Spleen (tissue), 7 donors: ENCODE results near the gene CD9.

Experiments used
- POLR2A ChIP-seq, 3 donors: fragments of 450-650 bp; IDR thresholded peaks; one replicate each; pipeline ENCODE4 v1.5.1; 2017; ENCODE audit warnings: antibody characterized with exemption in 3 of 3, mild to moderate bottlenecking in 1 of 3
- TF ChIP-seq, protein P1 (sequence below), 11 experiments: fragments of 200-600 bp in 7 of 11; fragments of 450-650 bp in 4 of 11; sonication (generic) in 4 of 11; IDR thresholded peaks in 8 of 11; conservative IDR thresholded peaks in 3 of 11; 1 replicate in 7 of 11; 2 replicates in 4 of 11; pipeline versions ENCODE4 v1.4.0 to v1.8.0; 2016 to 2021; ENCODE audit warnings: antibody characterized with exemption in 11 of 11, inconsistent platforms in 4 of 11, mild to moderate bottlenecking in 1 of 11
- donor health status: DM: no; HTN: no; CAD: no; lungs with moderate emphysema.
- donor health status: DM: no; HTN: no; CAD: no.
- donor health status: DM: no; HTN: no; CAD: no.

DNA sequence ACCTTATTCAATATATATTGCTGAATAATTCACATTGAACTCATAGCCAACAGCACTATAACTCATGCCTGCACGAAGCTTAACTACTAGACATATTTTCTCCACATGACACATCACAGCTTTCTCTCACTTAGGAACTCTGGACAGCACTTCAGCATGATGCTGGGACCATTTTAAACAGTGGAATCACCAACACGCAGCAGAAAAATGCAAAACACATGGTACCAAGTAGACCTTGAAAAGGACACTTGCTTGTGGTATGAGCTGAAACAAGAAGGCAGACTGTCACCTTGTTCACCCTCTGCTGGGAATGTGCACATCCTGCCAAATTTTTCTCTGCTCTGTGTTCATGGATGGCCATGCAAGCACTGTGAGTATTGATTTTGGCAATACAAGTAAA, 34.8 kb upstream of the CD9 start:
- TF ChIP-seq, protein P1, sequence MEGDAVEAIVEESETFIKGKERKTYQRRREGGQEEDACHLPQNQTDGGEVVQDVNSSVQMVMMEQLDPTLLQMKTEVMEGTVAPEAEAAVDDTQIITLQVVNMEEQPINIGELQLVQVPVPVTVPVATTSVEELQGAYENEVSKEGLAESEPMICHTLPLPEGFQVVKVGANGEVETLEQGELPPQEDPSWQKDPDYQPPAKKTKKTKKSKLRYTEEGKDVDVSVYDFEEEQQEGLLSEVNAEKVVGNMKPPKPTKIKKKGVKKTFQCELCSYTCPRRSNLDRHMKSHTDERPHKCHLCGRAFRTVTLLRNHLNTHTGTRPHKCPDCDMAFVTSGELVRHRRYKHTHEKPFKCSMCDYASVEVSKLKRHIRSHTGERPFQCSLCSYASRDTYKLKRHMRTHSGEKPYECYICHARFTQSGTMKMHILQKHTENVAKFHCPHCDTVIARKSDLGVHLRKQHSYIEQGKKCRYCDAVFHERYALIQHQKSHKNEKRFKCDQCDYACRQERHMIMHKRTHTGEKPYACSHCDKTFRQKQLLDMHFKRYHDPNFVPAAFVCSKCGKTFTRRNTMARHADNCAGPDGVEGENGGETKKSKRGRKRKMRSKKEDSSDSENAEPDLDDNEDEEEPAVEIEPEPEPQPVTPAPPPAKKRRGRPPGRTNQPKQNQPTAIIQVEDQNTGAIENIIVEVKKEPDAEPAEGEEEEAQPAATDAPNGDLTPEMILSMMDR (IDR thresholded peaks at IDR 0.05 in 8 of 11, conservative IDR thresholded peaks at IDR 0.05 in 3 of 11) = no peak
- no peak for TF ChIP-seq POLR2A (IDR thresholded peaks at IDR 0.05)
